ENCODE data around the gene WDR70.
"Not testable (repeated sequence)": the region's sequence is repeated elsewhere in the genome, so short reads cannot be mapped to it uniquely, and the experiment has no call there.

WDR70 gene

GRCh38 chr5:37767961-37768360 is 388.8 kb downstream of the WDR70 start:
- DNase-seq (ENCODE audit: low read depth): no peak

DNA sequence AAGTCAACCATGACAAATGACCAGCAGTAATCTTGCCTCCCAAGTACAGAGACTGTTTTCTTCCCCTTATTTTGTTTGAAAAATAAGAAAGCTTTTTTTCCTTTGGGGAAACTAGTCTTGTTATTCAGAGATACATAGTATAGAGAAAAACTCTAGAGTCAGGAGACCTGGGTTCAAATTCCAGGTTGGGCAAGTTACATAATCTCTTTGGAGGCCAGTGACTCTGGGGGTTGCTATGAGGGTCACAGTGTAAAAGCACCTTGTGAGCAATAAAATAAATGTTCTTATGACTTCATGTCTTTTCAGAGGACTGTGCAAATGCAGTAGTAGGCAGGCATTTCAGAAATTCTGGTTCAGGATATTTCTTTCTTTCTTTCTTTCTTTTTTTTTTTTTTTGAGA is 389.3 kb downstream of the WDR70 start:
- no peak for DNase-seq (ENCODE audit: low read depth)

- no peak for DNase-seq (ENCODE audit: low read depth)
These were observed 390.0 kb downstream of the WDR70 start for GRCh38 chr5:37769108-37769507.

DNA sequence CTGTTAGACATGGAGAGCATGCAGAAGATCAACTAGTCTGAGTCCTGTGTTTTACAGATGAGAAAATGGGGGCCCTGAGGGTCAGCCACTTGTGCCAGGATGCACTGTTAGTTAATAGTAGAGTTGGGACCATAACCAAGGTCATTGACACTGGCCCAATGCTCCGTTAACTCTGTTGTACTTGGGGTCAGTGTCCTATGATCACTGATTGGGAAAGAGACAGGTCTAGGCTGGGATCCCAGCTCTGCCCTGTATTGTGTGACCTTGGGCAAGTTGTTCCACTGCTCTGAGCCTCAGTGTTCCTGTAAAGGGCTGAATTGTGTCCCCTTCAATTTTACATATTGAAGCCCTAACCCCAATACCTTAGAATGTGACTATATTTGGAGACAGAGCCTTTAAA is 390.7 kb downstream of the WDR70 start:
- DNase-seq (ENCODE audit: low read depth): no peak

DNA sequence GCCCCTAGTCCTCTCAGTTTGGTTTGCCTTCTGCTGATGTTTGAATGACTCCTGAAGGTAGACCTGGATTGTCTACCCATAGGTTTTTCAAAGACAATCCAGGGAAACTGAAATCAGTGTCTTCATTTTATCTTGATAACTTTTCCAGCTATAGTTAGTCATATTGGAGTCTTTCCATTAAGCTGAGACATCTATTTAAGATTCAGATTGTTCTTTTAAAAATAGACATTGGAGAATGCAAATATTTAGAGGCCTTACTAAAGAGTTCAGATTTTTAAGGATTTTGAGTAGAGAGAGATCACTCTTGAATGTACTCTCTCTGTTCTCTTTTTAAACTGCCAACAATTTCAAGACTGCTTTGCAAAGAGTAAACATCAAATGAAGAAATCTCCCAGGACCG is 391.7 kb downstream of the WDR70 start:
- no peak for DNase-seq (ENCODE audit: low read depth)

DNA sequence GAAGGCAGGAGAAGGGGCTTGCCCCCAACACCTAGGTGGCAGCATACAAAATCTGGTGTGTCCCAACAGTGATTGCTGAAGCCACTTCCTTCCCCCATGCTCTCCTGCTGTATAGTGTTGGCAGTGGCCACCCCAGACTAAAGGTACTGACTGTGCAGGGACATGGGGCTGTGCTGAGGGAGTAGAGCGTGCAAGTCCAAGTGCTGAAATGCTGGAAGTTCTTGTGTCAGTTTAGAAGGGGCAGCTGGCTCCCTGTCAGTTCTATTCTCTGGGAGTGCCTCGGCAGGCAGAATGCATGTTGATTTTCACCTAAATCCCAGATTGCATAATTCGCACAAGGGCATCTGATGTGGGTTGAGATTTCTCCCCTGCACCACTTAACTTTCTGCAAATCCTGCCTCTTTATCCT is 392.1 kb downstream of the WDR70 start:
- DNase-seq (ENCODE audit: low read depth): no peak

DNA sequence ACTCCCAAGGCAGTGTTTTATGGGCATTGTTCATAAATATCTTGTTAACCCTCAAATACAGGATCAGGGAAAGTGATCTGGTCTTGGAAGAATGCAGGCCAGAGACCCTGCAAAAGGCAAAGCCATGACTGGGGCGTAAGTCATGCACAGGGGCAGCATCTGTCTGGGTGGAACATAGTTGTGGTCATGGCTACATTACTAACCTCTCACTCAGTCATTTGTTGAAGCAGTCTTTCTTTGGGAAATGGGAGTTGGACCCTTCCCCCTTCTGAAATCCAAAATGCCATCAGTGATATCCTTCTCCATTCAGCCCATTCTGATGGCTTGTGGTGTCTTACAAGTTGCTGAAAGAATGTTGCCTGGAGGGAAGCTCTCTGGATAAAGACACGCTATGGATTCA is 392.6 kb downstream of the WDR70 start:
- DNase-seq (ENCODE audit: low read depth): no peak

GRCh38 chr5:37772255-37772654 is 393.1 kb downstream of the WDR70 start:
- DNase-seq (ENCODE audit: low read depth): no peak

DNA sequence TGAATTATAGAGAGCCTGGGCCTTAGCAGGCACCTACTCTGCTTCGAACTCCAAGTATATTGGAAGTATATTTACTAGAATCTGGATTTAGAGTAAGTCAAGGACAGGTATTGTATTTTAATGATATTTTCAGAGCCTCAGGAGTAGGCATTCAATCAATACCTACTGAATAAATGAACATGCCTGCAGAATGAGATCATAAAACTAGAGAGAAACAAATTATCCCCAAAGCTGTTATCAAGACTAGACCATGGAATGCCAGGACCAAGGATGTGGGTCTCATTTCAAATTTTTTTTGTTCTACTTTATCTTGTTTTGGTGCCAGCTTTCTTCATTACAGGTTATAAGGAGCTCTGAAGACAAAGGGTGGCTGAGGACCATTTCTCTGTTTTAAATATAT is 394.7 kb downstream of the WDR70 start:
- no peak for DNase-seq (ENCODE audit: low read depth)

GRCh38 chr5:37774912-37775483 is 395.9 kb downstream of the WDR70 start:
- peak; percentile 20 for DNase-seq (ENCODE audit: low read depth)

DNA sequence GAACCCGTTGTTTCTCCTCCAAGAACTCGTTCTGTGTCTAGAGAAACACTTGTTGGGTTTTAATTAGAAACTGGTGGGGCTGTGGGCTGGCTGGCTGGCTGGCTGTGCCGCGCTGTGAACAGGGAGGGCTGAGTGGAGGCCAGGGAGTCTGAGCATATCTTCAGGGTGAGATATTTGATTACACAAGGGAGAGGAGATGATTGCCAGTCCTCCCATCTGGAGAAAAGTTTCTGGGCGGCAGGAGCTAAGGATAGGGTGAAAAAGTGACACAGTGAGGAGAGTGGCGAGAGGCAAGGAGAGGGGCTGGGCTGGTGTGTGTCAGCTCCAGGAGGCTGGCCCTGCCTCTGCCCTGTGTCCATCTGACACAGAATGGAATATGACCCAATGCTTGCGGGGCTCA is 397.7 kb downstream of the WDR70 start:
- DNase-seq (ENCODE audit: low read depth): no peak

DNA sequence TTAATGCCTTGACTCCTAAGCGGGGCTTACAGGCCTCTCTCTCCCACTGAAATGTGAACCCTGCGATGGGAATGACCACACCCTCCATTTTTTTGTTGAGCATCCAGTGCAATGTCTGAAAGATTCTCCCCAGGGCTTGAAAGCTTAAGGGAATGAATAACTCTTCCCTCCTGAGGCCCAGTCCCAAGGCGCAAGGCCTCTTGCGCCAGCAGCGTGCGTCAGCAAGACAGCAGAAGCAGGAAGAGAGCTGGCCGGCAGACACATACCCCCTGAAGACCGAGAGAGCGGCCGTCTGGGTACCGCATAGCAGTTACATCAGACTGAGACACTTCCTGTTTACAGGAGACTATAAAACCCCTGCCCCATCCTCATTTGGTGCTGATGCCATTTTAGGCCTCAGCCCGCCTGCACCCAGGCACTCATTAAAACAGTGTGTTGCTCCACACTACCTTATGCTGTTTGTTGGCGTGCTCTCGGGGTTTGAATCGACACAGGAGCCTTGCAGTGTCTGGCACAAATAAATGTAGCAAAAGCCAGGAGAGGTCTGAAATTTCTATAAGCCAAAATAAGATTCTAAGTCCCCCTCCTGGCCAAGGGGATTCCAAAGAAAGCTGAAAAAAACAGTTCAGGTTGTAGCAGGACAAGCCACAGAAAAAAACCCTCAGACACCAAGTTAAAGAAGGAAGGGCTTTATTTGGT is 398.5 kb downstream of the WDR70 start:
- DNase-seq (ENCODE audit: low read depth): no peak

DNA sequence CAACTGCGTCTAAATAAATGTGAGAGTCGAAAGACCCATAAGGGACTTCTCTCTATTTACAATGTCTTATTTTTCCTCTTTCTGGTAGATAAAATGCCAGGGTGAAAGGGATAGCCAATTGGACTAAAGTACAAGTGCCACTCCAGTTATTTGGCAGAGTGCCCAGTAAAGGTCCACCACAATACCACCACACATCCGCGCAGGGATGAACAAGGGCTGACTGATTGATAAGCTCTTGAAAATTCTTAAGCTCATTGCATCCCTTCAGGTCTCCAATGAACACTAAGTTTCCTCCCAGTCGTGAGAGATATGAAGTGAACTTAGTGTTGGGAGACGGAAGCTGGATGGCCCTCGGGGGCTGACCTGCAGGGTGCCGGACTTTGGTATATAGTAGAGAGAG is 402.3 kb downstream of the WDR70 start:
- DNase-seq (ENCODE audit: low read depth): not testable (repeated sequence)

DNA sequence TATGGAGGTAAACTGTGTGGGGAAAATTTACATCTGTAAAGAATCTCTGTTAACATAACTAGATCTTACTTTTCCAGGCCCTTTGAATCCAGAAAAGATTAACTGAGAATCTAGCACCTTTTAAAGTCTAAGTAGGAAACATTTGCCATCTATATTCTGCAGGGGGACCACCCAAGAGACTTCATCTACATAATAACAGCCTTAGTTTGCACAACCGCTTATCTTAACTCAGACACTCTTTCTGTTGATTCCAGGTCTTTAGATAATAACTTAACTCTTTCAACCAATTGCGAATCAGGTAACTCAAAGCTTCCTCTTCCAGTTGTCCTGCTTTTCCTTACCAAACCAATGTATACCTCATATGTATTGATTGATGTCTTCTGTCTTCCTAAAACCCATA is 407.3 kb downstream of the WDR70 start:
- no peak for DNase-seq (ENCODE audit: low read depth)

GRCh38 chr5:37786862-37787519 is 407.9 kb downstream of the WDR70 start:
- no peak for DNase-seq (ENCODE audit: low read depth)

DNA sequence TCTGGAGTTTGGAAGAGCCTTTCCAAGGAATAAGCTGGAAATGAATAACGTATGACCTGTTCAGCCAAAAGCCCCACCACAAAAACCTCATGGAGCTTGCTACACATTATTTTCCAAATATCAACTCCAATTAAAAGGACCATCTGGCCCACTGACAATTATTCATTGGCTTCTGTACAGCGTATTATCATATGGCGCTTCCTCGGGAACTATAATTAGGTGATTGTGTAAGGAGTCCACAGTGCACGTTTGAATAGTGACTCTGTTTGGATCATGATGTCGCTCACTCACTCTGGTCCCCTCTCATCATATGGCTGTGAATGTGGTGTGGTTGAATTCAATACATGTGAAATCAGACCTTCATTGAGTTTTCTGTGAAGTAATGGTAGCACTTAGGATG is 408.6 kb downstream of the WDR70 start:
- no peak for DNase-seq (ENCODE audit: low read depth)

GRCh38 chr5:37789991-37790390 is 410.9 kb downstream of the WDR70 start:
- no peak for DNase-seq (ENCODE audit: low read depth)

- DNase-seq (ENCODE audit: low read depth): no peak
These were observed 412.2 kb downstream of the WDR70 start for GRCh38 chr5:37791321-37791720.

DNA sequence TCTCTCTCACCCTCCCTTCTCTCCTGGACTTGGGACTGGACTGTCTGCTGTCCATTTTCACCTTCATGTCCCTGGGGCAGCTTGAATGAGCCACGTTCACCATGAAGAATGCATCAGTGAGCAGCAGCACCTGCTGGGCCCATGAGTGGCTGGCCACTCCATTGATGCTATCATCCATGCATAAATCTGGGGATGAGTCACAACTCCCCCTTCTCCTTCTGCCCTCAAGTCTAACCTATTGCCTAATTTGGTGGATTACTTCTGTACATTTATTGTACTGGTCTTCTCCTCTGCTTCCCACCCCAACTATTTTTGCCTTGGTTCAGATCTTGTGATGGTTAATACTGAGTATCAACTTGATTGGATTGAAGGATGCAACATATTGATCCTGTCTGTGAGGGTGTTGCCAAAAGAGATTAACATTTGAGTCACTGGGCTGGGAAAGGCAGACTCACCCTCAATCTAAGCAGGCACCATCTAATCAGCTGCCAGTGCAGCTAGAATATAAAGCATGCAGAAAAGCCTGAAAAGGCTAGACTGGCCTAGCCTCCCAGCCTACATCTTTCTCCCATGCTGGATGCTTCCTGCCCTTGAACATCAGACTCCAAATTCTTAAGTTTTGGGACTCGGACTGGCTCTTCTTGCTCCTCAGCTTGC is 414.0 kb downstream of the WDR70 start:
- no peak for DNase-seq (ENCODE audit: low read depth)

DNA sequence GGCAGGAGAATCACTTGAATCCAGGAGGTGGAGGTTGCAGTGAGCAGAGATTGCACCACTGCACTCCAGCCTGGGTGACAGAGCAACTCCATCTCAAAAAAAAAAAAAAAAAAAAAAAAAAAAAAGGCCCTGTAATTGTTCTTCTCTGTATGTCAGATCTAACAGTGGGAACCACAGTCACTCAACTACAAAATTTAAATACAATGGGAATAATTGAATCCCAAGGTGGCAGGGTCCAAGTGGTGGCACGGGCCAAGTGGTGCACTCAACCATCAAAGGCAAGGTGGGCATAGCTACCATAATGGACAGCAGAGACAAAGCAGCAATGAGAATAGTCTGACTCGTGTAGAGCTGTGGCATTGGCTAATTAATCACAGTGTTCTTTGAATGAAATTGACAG is 416.2 kb downstream of the WDR70 start:
- not testable (repeated sequence) for DNase-seq (ENCODE audit: low read depth)

- not testable (repeated sequence) for DNase-seq (ENCODE audit: low read depth)
These were observed 417.3 kb downstream of the WDR70 start for GRCh38 chr5:37796435-37796834.

DNA sequence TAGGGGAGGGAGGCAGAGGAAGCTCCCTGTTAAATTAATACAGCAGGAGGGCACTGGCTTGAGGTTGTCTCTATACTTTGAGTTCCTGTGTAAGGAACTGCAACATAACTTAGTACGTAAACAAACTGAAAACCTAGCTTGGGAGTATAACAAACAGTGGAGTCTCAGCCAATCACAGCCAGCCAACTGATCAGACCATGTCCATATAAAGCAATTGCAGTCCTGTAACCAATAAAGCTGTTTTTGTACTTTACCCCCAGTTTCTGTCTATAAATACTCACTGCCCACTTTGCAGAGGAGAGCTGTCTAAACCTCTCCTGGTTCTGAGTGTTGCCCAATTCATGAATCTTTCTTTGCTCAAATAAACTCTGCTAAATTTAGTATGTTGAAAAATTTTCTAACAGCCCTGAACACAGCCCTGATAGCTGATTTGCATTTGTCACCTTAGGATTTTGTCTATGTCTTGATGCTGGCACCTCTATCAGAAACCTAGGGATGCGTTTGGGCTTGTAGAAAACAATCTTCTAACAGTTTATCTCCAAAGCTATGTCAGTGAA is 420.8 kb downstream of the WDR70 start:
- DNase-seq (ENCODE audit: low read depth): no peak

GRCh38 chr5:37801521-37801920 is 422.4 kb downstream of the WDR70 start:
- no peak for DNase-seq (ENCODE audit: low read depth)

Data from CMK (cell line).